Osteoblast (primary cell): Measurements from ENCODE around the gene C3orf18. TPM values are rescaled to one million over a fixed set of nuclear protein-coding genes. Genes with fewer than 3 reads are reported as not detected.

Experiments used
- DNase-seq: peaks from one replicate; pipeline ENCODE4 v3.0.0; 2011; ENCODE audit warnings: low spot score, mixed read lengths; ENCODE audit not compliant: insufficient read length; ENCODE audit errors: missing footprints
- H2AFZ ChIP-seq: 2 replicates; pipeline ENCODE4 v1.6.0; 2011; ENCODE audit warnings: mild to moderate bottlenecking, low read length
- H3K27ac ChIP-seq: 2 replicates; pipeline ENCODE4 v1.5.1; 2011; ENCODE audit warnings: mild to moderate bottlenecking, low read depth, low read length, moderate library complexity
- H3K27me3 ChIP-seq: 2 replicates; pipeline ENCODE4 v1.6.0; 2012; ENCODE audit warnings: mild to moderate bottlenecking, control low read depth, inconsistent platforms, low read length, moderate library complexity; ENCODE audit not compliant: insufficient read depth
- H3K36me3 ChIP-seq: 2 replicates; pipeline ENCODE4 v1.5.1; 2011; ENCODE audit warnings: mild to moderate bottlenecking, low read length, control low read depth, moderate library complexity; ENCODE audit not compliant: insufficient read depth
- H3K4me1 ChIP-seq: 2 replicates; pipeline ENCODE4 v1.5.1; 2011; ENCODE audit warnings: mild to moderate bottlenecking, low read length, control low read depth, moderate library complexity; ENCODE audit not compliant: insufficient read depth
- H3K4me2 ChIP-seq: 2 replicates; pipeline ENCODE4 v1.6.0; 2011; ENCODE audit warnings: mild to moderate bottlenecking, low read length; ENCODE audit not compliant: insufficient read depth
- H3K4me3 ChIP-seq: fragments of 200-600 bp; sonication (generic); 3 replicates; pipeline ENCODE4 v1.5.1; 2012; ENCODE audit warnings: mild to moderate bottlenecking, low read length, inconsistent platforms; ENCODE audit not compliant: insufficient read depth
- H3K79me2 ChIP-seq: 2 replicates; pipeline ENCODE4 v1.6.0; 2012; ENCODE audit warnings: mild to moderate bottlenecking, low read length, control low read depth, inconsistent platforms; ENCODE audit not compliant: insufficient read depth
- H3K9me3 ChIP-seq: 2 replicates; pipeline ENCODE4 v1.5.1; 2011; ENCODE audit warnings: low read depth, low read length, control low read depth
- H4K20me1 ChIP-seq: 2 replicates; pipeline ENCODE4 v1.6.0; 2012; ENCODE audit warnings: mild to moderate bottlenecking, low read length, control low read depth; ENCODE audit not compliant: insufficient read depth
- CTCF ChIP-seq: IDR thresholded peaks from 2 replicates; pipeline ENCODE4 v1.5.1; 2011; ENCODE audit warnings: mild to moderate bottlenecking, low read depth, low read length, moderate library complexity; ENCODE audit errors: extremely low read depth
- total RNA-seq: library from RNA; depleted of rRNA; stranded (reverse); fragments of >200 nt; gene quantifications from 2 replicates; pipeline ENCODE4 v1.2.3, GENCODE V29; 2012

C3orf18 gene
- total RNA-seq = 17.7 and 18.8 TPM in 2 replicates

DNA sequence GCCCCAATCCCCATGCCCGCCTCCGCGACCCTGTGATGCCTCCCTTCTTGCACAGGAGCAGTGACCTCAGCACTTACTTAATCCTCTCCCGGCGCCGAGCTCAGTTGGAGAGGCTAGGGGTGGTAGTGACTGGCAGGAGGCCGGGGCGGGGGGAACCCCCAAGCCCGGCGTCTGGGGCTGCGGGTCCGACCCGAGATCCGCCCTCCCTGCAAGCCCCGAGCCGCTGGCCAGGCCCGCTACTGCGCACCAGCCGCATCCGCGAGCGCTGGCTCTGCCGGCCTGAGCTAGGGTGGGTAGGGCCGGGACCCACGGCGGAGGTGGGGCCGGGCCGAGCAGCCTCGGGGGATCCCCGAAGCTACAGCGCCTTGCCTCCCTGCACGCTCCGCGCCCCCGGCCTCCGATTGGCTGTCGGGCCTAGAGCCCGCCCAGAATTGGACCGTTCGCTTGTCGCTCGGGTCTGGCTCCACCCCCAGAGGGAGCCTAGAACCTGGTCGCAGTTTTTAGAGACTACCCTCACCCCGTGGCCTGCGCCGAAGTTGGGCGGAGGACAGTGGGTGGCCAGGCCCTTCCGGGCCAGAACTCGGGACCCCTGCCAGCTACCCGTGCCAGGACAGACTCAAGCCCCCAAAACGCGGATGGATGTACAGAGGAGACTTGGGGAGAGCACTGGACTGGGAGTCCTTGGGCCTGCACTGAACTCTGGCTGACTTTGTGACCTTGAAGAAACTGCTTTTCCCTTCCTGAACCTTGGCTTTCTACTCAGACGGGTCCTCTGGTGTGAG lies at the start of gene C3orf18:
C3orf18 (minus strand) TSS at position 362 of the 782 bp plus-strand sequence. CDS start 2,048 bp downstream, outside the sequence.
- H3K36me3 ChIP-seq = no peaks in the 10 kb centered on the region
- H4K20me1 ChIP-seq = no peaks in the 10 kb centered on the region
- H3K27ac ChIP-seq = peak within 1 kb of the TSS; percentile 63
- peak; percentile 99 for DNase-seq
- H3K79me2 ChIP-seq = peaks cover 23% of the 10 kb centered on the region
- H3K4me1 ChIP-seq = peaks cover 29% of the 10 kb centered on the region
- no peak for TF ChIP-seq CTCF
- peak within 1 kb of the TSS; percentile 93 for H2AFZ ChIP-seq
- no peaks in the 10 kb centered on the region for H3K9me3 ChIP-seq
- H3K4me2 ChIP-seq = peak within 1 kb of the TSS; percentile 94
- no peaks in the 10 kb centered on the region for H3K27me3 ChIP-seq
- H3K4me3 ChIP-seq = peak within 1 kb of the TSS; percentile 91

DNA sequence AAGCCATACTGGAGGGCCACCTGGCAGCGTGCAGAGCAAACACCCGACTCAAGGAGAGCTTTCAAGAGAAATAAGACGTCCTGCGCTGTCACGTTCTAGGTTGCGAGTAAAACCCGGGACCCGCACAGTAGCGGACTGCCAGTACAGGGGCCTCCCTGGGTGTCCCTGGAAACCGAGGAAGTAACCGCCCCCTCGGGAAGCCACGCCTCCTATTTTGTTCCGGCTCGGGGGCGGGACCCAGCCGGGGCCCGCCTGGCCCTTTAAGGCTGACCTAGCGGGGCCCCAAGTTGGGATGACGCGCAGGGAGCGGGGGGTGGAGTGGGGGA lies 49.2 kb upstream of the C3orf18 start:
- peaks cover 37% of the 10 kb centered on the region for H3K79me2 ChIP-seq
- peaks cover 30% of the 10 kb centered on the region for H3K4me1 ChIP-seq
- no peaks in the 10 kb centered on the region for H3K9me3 ChIP-seq
- H3K27ac ChIP-seq = peak overlapping the region; percentile 42
- peaks cover 2% of the 10 kb centered on the region for H3K36me3 ChIP-seq
- no peak for TF ChIP-seq CTCF
- peak overlapping the region; percentile 99 for H3K4me2 ChIP-seq
- H3K27me3 ChIP-seq = no peaks in the 10 kb centered on the region
- no peaks in the 10 kb centered on the region for H4K20me1 ChIP-seq
- peak overlapping the region; percentile 99 for H2AFZ ChIP-seq
- DNase-seq = peak; percentile 99
- H3K4me3 ChIP-seq = peak overlapping the region; percentile 91

DNA sequence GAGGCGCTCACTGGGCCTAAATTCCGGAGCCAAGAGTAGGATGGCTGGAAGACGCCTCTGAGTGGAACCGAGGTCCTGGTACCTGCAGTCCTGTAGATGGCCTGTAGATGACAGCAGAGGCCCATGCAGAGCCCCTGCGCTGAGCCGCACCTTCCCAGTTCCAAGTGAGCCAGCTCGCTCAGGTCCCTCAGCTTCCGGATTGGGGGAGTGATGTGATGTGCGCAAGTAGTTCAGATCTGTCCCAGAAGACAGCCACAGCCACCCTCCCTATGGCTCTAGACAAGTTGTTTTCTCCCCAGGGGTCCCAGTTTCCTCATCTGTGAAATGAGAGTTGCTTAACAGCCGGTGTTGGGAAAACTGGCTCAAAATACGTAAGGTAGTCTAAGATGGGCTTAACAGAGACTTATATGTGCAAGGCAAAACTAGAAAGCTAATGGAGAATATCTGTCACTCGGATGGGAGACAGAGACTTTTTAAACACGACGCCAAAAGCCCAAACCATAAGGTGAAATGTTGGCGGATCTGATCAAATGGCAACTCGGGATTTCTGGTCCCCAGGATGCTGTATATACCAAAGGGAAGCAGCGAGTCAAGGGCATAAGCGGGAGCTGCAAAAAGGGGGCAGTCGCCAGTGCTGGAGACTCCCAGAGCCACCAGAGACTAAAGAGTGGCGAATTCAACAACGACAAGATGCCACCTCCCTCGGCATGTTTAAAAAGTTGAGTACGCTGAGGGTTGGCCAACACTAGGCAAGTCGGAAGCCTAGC lies 48.6 kb upstream of the C3orf18 start:
- H3K27ac ChIP-seq = peak overlapping the region; percentile 42
- peak; percentile 99 for TF ChIP-seq CTCF

DNA sequence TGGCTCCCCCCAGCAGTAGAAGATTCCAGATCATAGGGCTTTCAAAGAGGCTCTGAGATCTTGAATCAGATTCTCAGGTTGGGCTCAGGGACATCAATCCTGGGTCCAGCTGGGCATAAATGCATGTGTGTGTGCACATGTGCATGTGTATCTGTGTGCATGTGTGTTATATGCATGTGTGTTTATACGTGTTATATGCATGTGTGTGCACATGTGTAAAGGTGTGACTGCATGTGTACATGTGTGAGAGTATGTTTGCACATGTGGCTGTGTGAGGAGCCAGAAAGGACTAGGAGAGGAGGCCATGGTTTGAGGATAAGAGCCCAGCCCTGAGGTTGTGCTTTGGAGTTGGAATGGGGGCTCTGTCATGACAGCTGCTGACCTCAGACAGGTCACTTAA lies 47.6 kb upstream of the C3orf18 start:
- no peak for TF ChIP-seq CTCF
- H3K79me2 ChIP-seq = peaks cover 29% of the 10 kb centered on the region
- H3K4me3 ChIP-seq = no peak overlapping the region
- H3K9me3 ChIP-seq = no peaks in the 10 kb centered on the region
- H3K36me3 ChIP-seq = peaks cover 2% of the 10 kb centered on the region
- H2AFZ ChIP-seq = no peak overlapping the region
- no peak overlapping the region for H3K27ac ChIP-seq
- no peak overlapping the region for H3K4me2 ChIP-seq
- DNase-seq = peak; percentile 25
- peaks cover 32% of the 10 kb centered on the region for H3K4me1 ChIP-seq
- H3K27me3 ChIP-seq = no peaks in the 10 kb centered on the region
- no peaks in the 10 kb centered on the region for H4K20me1 ChIP-seq

More for the DNA sequence above, 48.6 kb upstream of the C3orf18 start:
- peak overlapping the region; percentile 99 for H2AFZ ChIP-seq
- H3K79me2 ChIP-seq = peaks cover 35% of the 10 kb centered on the region
- DNase-seq = peak; percentile 97
- no peaks in the 10 kb centered on the region for H4K20me1 ChIP-seq
- H3K4me3 ChIP-seq = peak overlapping the region; percentile 91
- peak overlapping the region; percentile 99 for H3K4me2 ChIP-seq
- H3K4me1 ChIP-seq = peaks cover 34% of the 10 kb centered on the region
- peaks cover 2% of the 10 kb centered on the region for H3K36me3 ChIP-seq
- H3K9me3 ChIP-seq = no peaks in the 10 kb centered on the region
- no peaks in the 10 kb centered on the region for H3K27me3 ChIP-seq
